Muscle of leg (tissue), 11 donors: Measurements from ENCODE around the gene LSP1. TPM values are rescaled to one million over a fixed set of nuclear protein-coding genes. Genes with fewer than 3 reads are reported as not detected.

Experiments used
- DNase-seq: peaks from one replicate; pipeline ENCODE4 v3.0.0; 2013
- H3K27ac ChIP-seq: one replicate; pipeline ENCODE4 v1.5.1; 2013; ENCODE audit warnings: mild to moderate bottlenecking, low read length, control low read depth
- H3K27me3 ChIP-seq: one replicate; pipeline ENCODE4 v1.6.1; 2013; ENCODE audit warnings: low read length; ENCODE audit not compliant: control insufficient read depth, insufficient read depth
- H3K36me3 ChIP-seq: one replicate; pipeline ENCODE4 v1.6.1; 2013; ENCODE audit warnings: low read length; ENCODE audit not compliant: control insufficient read depth, insufficient read depth
- H3K4me1 ChIP-seq: one replicate; pipeline ENCODE4 v1.6.1; 2013; ENCODE audit warnings: low read length; ENCODE audit not compliant: control insufficient read depth, insufficient read depth
- H3K4me3 ChIP-seq: one replicate; pipeline ENCODE4 v1.5.1; 2013; ENCODE audit warnings: low read length, control low read depth
- H3K9me3 ChIP-seq: replicated peaks from 2 replicates; pipeline ENCODE4 v1.6.1; 2013; ENCODE audit warnings: low read depth, low read length; ENCODE audit not compliant: control insufficient read depth
- WGBS: methylation state at CpG from one replicate; pipeline ENCODE4 v1.1.5; 2013; ENCODE audit warnings: missing lambda C conversion rate; ENCODE audit not compliant: insufficient coverage; 5-methylcytosine and 5-hydroxymethylcytosine counted together
- polyA plus RNA-seq, 8 donors: library from polyadenylated mRNA; unstranded; fragments of 120-200 nt; gene quantifications; one replicate each; pipeline versions ENCODE4 v1.2.1 to v1.2.3, GENCODE V29; 2013; ENCODE audit warnings: inconsistent platforms in 1 of 8, low replicate concordance in 1 of 8; ENCODE audit not compliant: insufficient read length in 8 of 8, insufficient read depth in 1 of 8
- total RNA-seq: library from RNA; stranded (reverse); fragments of 120-200 nt; gene quantifications from one replicate; pipeline ENCODE4 v1.2.4, GENCODE V29; 2013

LSP1 gene
- total and polyA plus RNA-seq, 9 donors, result 18.2 to 61.1 (median 42.1) TPM

GRCh38 chr11:1829039-1829820 is 23.7 kb upstream of the LSP1 start:
- H3K9me3 ChIP-seq, result no peaks in the 10 kb centered on the region
- H3K27ac ChIP-seq, result no peak overlapping the region
- no peaks in the 10 kb centered on the region for H3K36me3 ChIP-seq
- H3K4me3 ChIP-seq, result no peak overlapping the region
- H3K27me3 ChIP-seq, result peaks cover 2% of the 10 kb centered on the region
- 69% methylated on average over 9 of the region's 11 CpGs for WGBS
- H3K4me1 ChIP-seq, result peaks cover 83% of the 10 kb centered on the region
- no peak for DNase-seq

GRCh38 chr11:1830004-1830321 is 22.9 kb upstream of the LSP1 start:
- no peak overlapping the region for H3K27ac ChIP-seq
- DNase-seq, result no peak
- peaks cover 2% of the 10 kb centered on the region for H3K27me3 ChIP-seq
- H3K4me1 ChIP-seq, result peaks cover 85% of the 10 kb centered on the region
- no peaks in the 10 kb centered on the region for H3K36me3 ChIP-seq
- H3K4me3 ChIP-seq, result no peak overlapping the region
- no peaks in the 10 kb centered on the region for H3K9me3 ChIP-seq
- WGBS, result 60% methylated on average over 5 of the region's 6 CpGs

- H3K36me3 ChIP-seq, result no peaks in the 10 kb centered on the region
- H3K4me1 ChIP-seq, result peaks cover 85% of the 10 kb centered on the region
- H3K27ac ChIP-seq, result no peak overlapping the region
- H3K4me3 ChIP-seq, result no peak overlapping the region
- peaks cover 2% of the 10 kb centered on the region for H3K27me3 ChIP-seq
- H3K9me3 ChIP-seq, result no peaks in the 10 kb centered on the region
- WGBS, result 76% methylated on average over 33 of the region's 33 CpGs
- peak; percentile 4 for DNase-seq
These were observed 22.3 kb upstream of the LSP1 start for GRCh38 chr11:1830322-1831223.

GRCh38 chr11:1831338-1832210 is 21.3 kb upstream of the LSP1 start:
- no peaks in the 10 kb centered on the region for H3K36me3 ChIP-seq
- H3K4me1 ChIP-seq, result peaks cover 81% of the 10 kb centered on the region
- 68% methylated on average over 25 of the region's 26 CpGs for WGBS
- H3K4me3 ChIP-seq, result no peak overlapping the region
- DNase-seq, result peak; percentile 5
- no peaks in the 10 kb centered on the region for H3K9me3 ChIP-seq
- H3K27ac ChIP-seq, result no peak overlapping the region
- peaks cover 2% of the 10 kb centered on the region for H3K27me3 ChIP-seq

GRCh38 chr11:1832211-1832919 is 20.5 kb upstream of the LSP1 start:
- WGBS, result 7% methylated on average over 32 of the region's 40 CpGs
- Histone ChIP-seq H3K27me3 (peaks cover 2% of the 10 kb centered on the region), H3K4me1 (peaks cover 81% of the 10 kb centered on the region), H3K9me3 (no peaks in the 10 kb centered on the region), H3K27ac (no peak overlapping the region), H3K4me3 (no peak overlapping the region), H3K36me3 (no peaks in the 10 kb centered on the region)
- peak; percentile 37 for DNase-seq

- Histone ChIP-seq H3K4me3 (no peak overlapping the region), H3K27me3 (peaks cover 2% of the 10 kb centered on the region), H3K36me3 (no peaks in the 10 kb centered on the region), H3K27ac (no peak overlapping the region), H3K4me1 (peaks cover 81% of the 10 kb centered on the region), H3K9me3 (no peaks in the 10 kb centered on the region)
- 35% methylated on average over 12 of the region's 17 CpGs for WGBS
- no peak for DNase-seq
These were observed 20.0 kb upstream of the LSP1 start for GRCh38 chr11:1832920-1833295.

- H3K4me1 ChIP-seq, result peaks cover 85% of the 10 kb centered on the region
- H3K9me3 ChIP-seq, result no peaks in the 10 kb centered on the region
- no peak overlapping the region for H3K27ac ChIP-seq
- no peaks in the 10 kb centered on the region for H3K36me3 ChIP-seq
- WGBS, result 84% methylated on average over 7 of the region's 14 CpGs
- H3K4me3 ChIP-seq, result no peak overlapping the region
- peak; percentile 10 for DNase-seq
- H3K27me3 ChIP-seq, result peaks cover 2% of the 10 kb centered on the region
These were observed 18.7 kb upstream of the LSP1 start for GRCh38 chr11:1834062-1834610.

GRCh38 chr11:1834779-1835670 is 17.9 kb upstream of the LSP1 start, which contains the start of gene SYT8:
TSS of gene SYT8 (plus strand) at chr11:1834990. CDS start at chr11:1835106, 116 bp downstream.
- peaks cover 2% of the 10 kb centered on the region for H3K27me3 ChIP-seq
- no peaks in the 10 kb centered on the region for H3K36me3 ChIP-seq
- no peak within 1 kb of the TSS for H3K27ac ChIP-seq
- H3K4me3 ChIP-seq, result no peak within 1 kb of the TSS
- H3K4me1 ChIP-seq, result peaks cover 89% of the 10 kb centered on the region
- H3K9me3 ChIP-seq, result no peaks in the 10 kb centered on the region
- peak; percentile 39 for DNase-seq
- WGBS, result 77% methylated on average over 21 of the region's 26 CpGs
